ENCODE measurements around the gene EHBP1L1. TPM values are rescaled to one million over a fixed set of nuclear protein-coding genes. Genes with fewer than 3 reads are reported as not detected.

The EHBP1L1 gene
- polyA plus RNA-seq, 2 of the 4 experiments (the other 2 are of a cell fraction) = 11.6 to 43.8 TPM

- H3K4me2 ChIP-seq = no peak overlapping the region
- POLR2A ChIA-PET = no interaction called here
- no peak overlapping the region for H3K4me3 ChIP-seq
- 92% methylated on average over 5 of the region's 6 CpGs for WGBS (ENCODE audit: missing lambda C conversion rate)
- no peaks in the 10 kb centered on the region for H3K9me3 ChIP-seq
- no peak overlapping the region for H3K27ac ChIP-seq
- TF ChIP-seq CTCF (IDR thresholded peaks at IDR 0.05) = no peak
- TF ChIP-seq MAZ (IDR thresholded peaks at IDR 0.05; ENCODE audit: borderline replicate concordance, low read depth, low read length) = no peak
- TF ChIP-seq RCOR1 (IDR thresholded peaks at IDR 0.05; ENCODE audit: low read depth, low read length) = no peak
- no peak for TF ChIP-seq RFX5 (IDR thresholded peaks at IDR 0.05)
- TF ChIP-seq CBX2 (IDR thresholded peaks at IDR 0.05; ENCODE audit: borderline replicate concordance, low read depth) = no peak
- TF ChIP-seq EP300 (IDR thresholded peaks at IDR 0.05) = no peak
- no peak for TF ChIP-seq MAX (IDR thresholded peaks at IDR 0.05)
- DNase-seq (ENCODE audit: low read depth in 1 of 2, low spot score in 1 of 2) (no peak), ATAC-seq (no peak), FAIRE-seq (no peak)
- CTCF ChIA-PET = interaction anchor here (1.2 to 20.1 kb wide), 4 partner anchors 11 to 216 kb away, joined by 4 to 249 read pairs (median 6); partner anchors contain the start of genes KCNK7 and MAP3K11
- no peaks in the 10 kb centered on the region; the same call in 2 of the 3 replicates for H3K4me1 ChIP-seq
These were observed 24.0 kb downstream of the EHBP1L1 start for GRCh38 chr11:65599955-65600246.

- no peaks in the 10 kb centered on the region; the same call in 2 of the 3 replicates for H3K4me1 ChIP-seq
- FAIRE-seq (no peak), DNase-seq (ENCODE audit: low read depth in 1 of 2, low spot score in 1 of 2) (no peak), ATAC-seq (no peak)
- CTCF ChIA-PET = interaction anchor here (0.8 to 20.1 kb wide), 8 partner anchors 13 to 73 kb away, joined by 3 to 249 read pairs (median 4); partner anchors contain the start of genes FAM89B and KCNK7
- WGBS (ENCODE audit: missing lambda C conversion rate) = 92% methylated on average over 1 of the region's 1 CpG
- POLR2A ChIA-PET = no interaction called here
- H3K4me3 ChIP-seq = no peak overlapping the region
- H3K4me2 ChIP-seq = no peak overlapping the region
- TF ChIP-seq TP53 (CRISPR knock-in tag; IDR thresholded peaks at IDR 0.05) = no peak
- no peak for TF ChIP-seq USF2 (IDR thresholded peaks at IDR 0.05)
- TF ChIP-seq GATA3 (IDR thresholded peaks at IDR 0.05; ENCODE audit: borderline replicate concordance) = no peak
- TF ChIP-seq FOXS1 (CRISPR knock-in tag; IDR thresholded peaks at IDR 0.05) = no peak
- no peak for TF ChIP-seq RARB (CRISPR knock-in tag; IDR thresholded peaks at IDR 0.05)
- TF ChIP-seq SREBF2 (IDR thresholded peaks at IDR 0.05) = no peak
- no peak for TF ChIP-seq MAX (IDR thresholded peaks at IDR 0.05)
- no peak for TF ChIP-seq EP300 (IDR thresholded peaks at IDR 0.05)
- no peak for TF ChIP-seq CTCF (IDR thresholded peaks at IDR 0.05)
- TF ChIP-seq ESRRA (IDR thresholded peaks at IDR 0.05; ENCODE audit: borderline replicate concordance, low read length) = no peak
- TF ChIP-seq ZC3H11A (IDR thresholded peaks at IDR 0.05) = no peak
- TF ChIP-seq MAZ (IDR thresholded peaks at IDR 0.05; ENCODE audit: borderline replicate concordance, low read depth, low read length) = no peak
- no peak for TF ChIP-seq FOSB (CRISPR knock-in tag; IDR thresholded peaks at IDR 0.05)
- TF ChIP-seq TFCP2L1 (CRISPR knock-in tag; IDR thresholded peaks at IDR 0.05) = no peak
- no peak for TF ChIP-seq CBX2 (IDR thresholded peaks at IDR 0.05; ENCODE audit: borderline replicate concordance, low read depth)
- TF ChIP-seq CBX8 (IDR thresholded peaks at IDR 0.05) = no peak
- no peak overlapping the region for H3K27ac ChIP-seq
- H3K9me3 ChIP-seq = no peaks in the 10 kb centered on the region
These were observed 28.4 kb downstream of the EHBP1L1 start for GRCh38 chr11:65604258-65604657.

Data from A549 (cell line).